Neural crest cell (in vitro differentiated cells): Measurements from ENCODE around the gene OR9A4. TPM values are rescaled to one million over a fixed set of nuclear protein-coding genes. Genes with fewer than 3 reads are reported as not detected.

Experiments
- DNase-seq: peaks from one replicate; pipeline ENCODE4 v3.0.0; 2021; ENCODE audit warnings: low read depth, mixed read lengths, low spot score
- H3K27ac Mint-ChIP-seq: one replicate; pipeline ENCODE4 v1.8.0; 2021; ENCODE audit warnings: mild to moderate bottlenecking, mixed read lengths; ENCODE audit not compliant: unreplicated experiment
- H3K27me3 Mint-ChIP-seq: 2 replicates; pipeline ENCODE4 v1.8.0; 2021; ENCODE audit warnings: low read depth, mild to moderate bottlenecking, mixed read lengths
- H3K36me3 Mint-ChIP-seq: 2 replicates; pipeline ENCODE4 v1.8.0; 2021; ENCODE audit warnings: low read depth, mild to moderate bottlenecking, mixed read lengths
- H3K4me1 Mint-ChIP-seq: 2 replicates; pipeline ENCODE4 v1.8.0; 2021; ENCODE audit warnings: mixed read lengths
- H3K4me3 Mint-ChIP-seq: one replicate; pipeline ENCODE4 v1.8.0; 2021; ENCODE audit warnings: mild to moderate bottlenecking, mixed read lengths
- H3K9me3 Mint-ChIP-seq: 2 replicates; pipeline ENCODE4 v1.8.0; 2021; ENCODE audit warnings: mixed read lengths
- total RNA-seq: library from RNA; stranded (reverse); gene quantifications from 2 replicates; pipeline ENCODE4 v1.2.1, GENCODE V29; 2021
- TF ChIP-seq, protein P1 (sequence below): fragments of 200-600 bp; sonication (generic); conservative IDR thresholded peaks from 2 replicates; pipeline ENCODE4 v1.5.0; 2021; ENCODE audit warnings: antibody characterized with exemption, mild to moderate bottlenecking

The OR9A4 gene
- total RNA-seq, 1 donor from 2014 or later, result not detected

DNA sequence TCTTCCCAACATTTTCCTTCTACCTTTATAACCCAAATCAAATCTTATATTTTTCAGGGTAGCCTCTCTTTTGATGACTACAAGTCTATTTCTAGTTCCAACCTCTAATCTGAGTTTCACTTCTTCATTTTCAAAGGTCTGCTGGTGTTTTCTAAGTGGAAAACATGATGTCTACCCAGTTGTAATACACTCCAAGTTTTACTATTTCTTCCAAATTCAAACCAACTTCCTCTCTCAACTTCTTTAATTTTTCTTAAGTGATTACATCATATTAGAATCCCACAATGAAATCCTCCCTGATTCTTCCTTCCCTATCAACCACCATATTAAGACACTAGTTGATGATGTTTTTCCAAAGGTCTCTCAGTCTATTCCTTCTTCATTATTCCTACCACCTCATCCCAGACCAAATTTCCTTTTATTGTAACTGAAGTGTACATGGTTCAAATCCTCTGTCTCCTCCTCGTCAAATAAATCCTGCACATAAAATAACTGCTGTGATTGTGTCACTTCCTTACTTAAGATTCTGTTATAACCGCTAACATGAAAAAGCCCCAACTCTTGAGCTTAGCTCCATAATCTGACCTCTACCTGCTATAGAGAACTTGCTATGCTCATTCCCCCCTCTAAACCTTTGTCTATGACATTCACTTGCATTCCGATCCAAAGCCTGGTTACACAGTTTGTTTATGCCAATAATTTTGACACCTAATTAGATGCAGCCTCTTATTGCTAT, 44.7 kb downstream of the OR9A4 start:
- Mint-ChIP-seq H3K36me3 (peaks cover 2% of the 10 kb centered on the region), H3K4me3 (no peak overlapping the region), H3K27me3 (no peaks in the 10 kb centered on the region), H3K27ac (no peak overlapping the region), H3K9me3 (peaks cover 6% of the 10 kb centered on the region), H3K4me1 (peaks cover 4% of the 10 kb centered on the region)
- no peak for DNase-seq
- TF ChIP-seq, protein P1, sequence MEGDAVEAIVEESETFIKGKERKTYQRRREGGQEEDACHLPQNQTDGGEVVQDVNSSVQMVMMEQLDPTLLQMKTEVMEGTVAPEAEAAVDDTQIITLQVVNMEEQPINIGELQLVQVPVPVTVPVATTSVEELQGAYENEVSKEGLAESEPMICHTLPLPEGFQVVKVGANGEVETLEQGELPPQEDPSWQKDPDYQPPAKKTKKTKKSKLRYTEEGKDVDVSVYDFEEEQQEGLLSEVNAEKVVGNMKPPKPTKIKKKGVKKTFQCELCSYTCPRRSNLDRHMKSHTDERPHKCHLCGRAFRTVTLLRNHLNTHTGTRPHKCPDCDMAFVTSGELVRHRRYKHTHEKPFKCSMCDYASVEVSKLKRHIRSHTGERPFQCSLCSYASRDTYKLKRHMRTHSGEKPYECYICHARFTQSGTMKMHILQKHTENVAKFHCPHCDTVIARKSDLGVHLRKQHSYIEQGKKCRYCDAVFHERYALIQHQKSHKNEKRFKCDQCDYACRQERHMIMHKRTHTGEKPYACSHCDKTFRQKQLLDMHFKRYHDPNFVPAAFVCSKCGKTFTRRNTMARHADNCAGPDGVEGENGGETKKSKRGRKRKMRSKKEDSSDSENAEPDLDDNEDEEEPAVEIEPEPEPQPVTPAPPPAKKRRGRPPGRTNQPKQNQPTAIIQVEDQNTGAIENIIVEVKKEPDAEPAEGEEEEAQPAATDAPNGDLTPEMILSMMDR, result no peak

Other genes with a start within 250 kb of the OR9A4 start
- 30.7 and 33.7 TPM in 2 replicates for gene DENND11, start 214.2 kb upstream of the OR9A4 start, total RNA-seq
- not detected in 2 replicates for gene WEE2, start 208.0 kb upstream of the OR9A4 start, total RNA-seq
- gene SSBP1, start 178.0 kb upstream of the OR9A4 start, total RNA-seq, result 159 and 163 TPM in 2 replicates
- gene TAS2R3, start 152.3 kb upstream of the OR9A4 start, total RNA-seq, result 1.8 and 2.2 TPM in 2 replicates
- gene TAS2R4, start 139.7 kb upstream of the OR9A4 start, total RNA-seq, result 1.1 and 1.6 TPM in 2 replicates
- 1.5 and 2.3 TPM in 2 replicates for gene TAS2R5, start 126.2 kb upstream of the OR9A4 start, total RNA-seq
- not detected in 2 replicates for gene PRSS37, start 74.9 kb upstream of the OR9A4 start, total RNA-seq
- gene CLEC5A, start 30.6 kb downstream of the OR9A4 start, total RNA-seq, result not detected in 2 replicates
- not detected in 2 replicates for gene TAS2R38, start 57.4 kb downstream of the OR9A4 start, total RNA-seq
- 0.59 and 1.2 TPM in 2 replicates for gene MGAM, start 79.5 kb downstream of the OR9A4 start, total RNA-seq
- 0.07 TPM in 2 replicates for gene MGAM2, start 195.3 kb downstream of the OR9A4 start, total RNA-seq